HG02798 (cell line): ENCODE results near the gene CYSTM1.
"Not testable (repeated sequence)": the region's sequence is repeated elsewhere in the genome, so short reads cannot be mapped to it uniquely, and the experiment has no call there.

Source experiments
- ATAC-seq: cut with Tn5 transposase; IDR thresholded peaks from one replicate; pipeline ENCODE4 v1.9.1; 2021; ENCODE audit warnings: mild to moderate bottlenecking; ENCODE audit not compliant: unreplicated experiment, poor library complexity

CYSTM1 gene

GRCh38 chr5:140174014-140174413 is 974 bp upstream of the CYSTM1 start:
- no peak for ATAC-seq

- ATAC-seq: peak; percentile 37
These were observed 511 bp downstream of the CYSTM1 start for GRCh38 chr5:140175367-140176030.

- ATAC-seq: no peak
These were observed 1.0 kb downstream of the CYSTM1 start for GRCh38 chr5:140176031-140176387.

DNA sequence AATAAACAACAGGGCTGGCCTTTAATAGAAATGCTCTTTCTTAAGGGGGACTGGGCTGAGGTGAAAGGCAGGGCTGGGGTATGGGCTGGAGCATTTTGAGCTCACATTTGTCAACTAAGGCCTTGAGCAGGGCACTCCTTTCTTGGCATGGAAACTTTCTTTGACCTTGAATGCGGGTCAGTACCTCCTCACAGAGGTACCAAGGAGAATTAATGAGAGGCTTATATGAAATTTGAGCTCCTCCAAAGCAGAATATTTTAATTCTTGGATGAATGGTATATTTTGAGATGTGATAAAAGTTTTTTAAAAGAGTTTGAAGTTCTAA is 3.1 kb downstream of the CYSTM1 start:
- no peak for ATAC-seq

GRCh38 chr5:140178482-140179116 is 3.6 kb downstream of the CYSTM1 start:
- no peak for ATAC-seq

DNA sequence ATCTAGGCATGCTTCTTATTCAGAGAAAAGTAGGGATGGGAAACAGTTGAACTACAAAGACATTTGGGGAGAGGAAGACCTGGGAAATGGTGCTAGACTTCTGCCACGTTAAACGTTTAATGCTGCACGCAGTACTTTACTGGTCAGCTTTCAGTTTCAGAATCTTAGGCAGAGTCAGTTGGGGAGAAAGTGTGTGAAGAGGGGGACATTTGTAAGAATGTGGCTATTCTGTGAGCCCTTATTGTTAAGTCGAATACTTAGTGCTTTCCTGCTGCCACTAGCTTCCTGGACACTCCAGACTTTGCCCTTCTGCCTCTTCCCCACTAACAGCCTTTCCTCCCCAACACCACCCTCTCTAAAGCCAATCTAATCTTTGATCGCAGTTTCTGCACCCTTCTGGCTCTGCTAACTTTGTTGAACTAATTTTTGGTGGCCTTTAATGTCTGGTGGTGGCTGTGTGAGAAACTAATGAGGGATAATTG is 6.1 kb downstream of the CYSTM1 start:
- peak; percentile 79 for ATAC-seq

DNA sequence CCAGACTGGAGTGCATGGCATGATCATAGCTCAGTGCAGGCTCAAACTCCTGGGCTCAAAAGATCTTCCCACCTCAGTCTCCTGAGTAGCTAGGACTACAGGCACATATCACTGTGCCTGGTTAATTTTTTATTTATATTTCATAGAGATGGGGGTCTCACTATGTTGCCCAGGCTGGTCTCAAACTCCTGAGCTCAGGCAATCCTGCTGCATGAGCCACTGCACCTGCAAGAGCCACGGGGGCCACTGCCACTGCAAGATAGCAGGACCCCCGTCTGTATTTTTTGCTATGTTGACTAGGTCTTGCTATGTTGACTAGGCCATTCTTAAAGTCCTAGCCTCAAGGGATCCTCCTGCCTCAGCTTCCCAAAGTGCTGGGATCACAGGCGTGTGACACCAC is 6.5 kb downstream of the CYSTM1 start:
- peak; percentile 8 for ATAC-seq

- no peak for ATAC-seq
These were observed 7.2 kb downstream of the CYSTM1 start for GRCh38 chr5:140182075-140182711.

- no peak for ATAC-seq
These were observed 7.9 kb downstream of the CYSTM1 start for GRCh38 chr5:140182803-140183367.

DNA sequence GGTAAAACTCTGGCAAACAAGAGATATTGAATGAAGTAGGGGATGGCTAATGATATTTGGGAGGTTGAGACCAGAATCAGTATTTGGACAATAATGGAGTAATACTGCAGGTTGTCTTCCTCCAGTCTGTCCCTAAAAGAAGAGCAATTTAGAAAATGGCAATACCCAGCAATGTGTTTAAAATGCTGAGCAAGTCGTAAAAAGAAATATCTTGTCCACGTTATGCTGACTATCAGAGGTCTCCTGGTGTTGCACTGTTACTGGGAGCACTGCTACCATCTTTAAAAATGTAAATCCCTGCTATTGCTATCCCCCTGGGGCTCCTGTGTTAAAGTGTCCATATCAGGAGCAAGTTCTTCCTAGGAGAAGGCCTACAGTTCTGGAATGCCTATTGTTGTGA is 10.4 kb downstream of the CYSTM1 start:
- no peak for ATAC-seq

- ATAC-seq: no peak
These were observed 11.3 kb downstream of the CYSTM1 start for GRCh38 chr5:140186267-140186671.

GRCh38 chr5:140189253-140189652 is 14.3 kb downstream of the CYSTM1 start:
- no peak for ATAC-seq

DNA sequence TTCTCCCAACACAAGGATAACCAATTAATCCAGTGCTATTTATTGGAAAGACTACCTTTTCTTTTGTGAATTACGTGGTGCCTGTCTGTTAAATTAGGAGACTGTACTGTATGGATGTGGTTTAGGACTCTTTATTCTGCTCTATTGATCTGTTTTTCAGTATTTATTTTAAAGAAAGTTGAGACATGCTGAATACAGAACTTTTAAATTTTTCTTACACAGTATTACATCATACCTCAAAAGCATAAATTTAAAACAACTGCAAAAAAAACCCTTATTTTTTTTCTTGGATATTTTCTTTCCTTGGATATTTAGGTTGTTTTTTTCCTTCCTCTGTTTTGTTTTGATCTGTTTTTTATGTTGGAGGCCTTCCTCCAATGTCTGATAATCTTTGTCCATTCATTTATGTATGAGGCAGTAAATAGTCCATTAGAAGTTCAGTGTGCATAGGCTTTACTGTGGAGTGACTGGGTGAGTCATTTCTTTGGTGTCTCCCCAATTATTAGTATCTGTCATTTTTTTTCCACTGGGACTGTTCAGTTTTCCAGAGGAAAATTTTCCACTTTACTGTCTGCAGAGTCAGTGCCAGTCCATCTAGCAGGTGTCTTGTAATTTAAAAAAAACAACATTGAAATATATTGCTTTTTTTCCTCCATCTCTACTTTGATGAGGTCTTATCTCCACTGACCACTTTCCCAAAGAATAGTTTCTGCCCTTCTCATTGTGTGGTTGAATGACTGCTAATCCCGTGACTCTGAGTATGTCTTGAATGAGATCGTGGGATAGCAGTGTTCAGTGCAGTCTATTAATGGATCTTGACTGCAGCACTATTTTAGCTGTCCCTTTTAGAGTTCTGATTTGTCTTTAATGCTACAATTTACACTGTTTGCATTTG is 15.2 kb downstream of the CYSTM1 start:
- ATAC-seq: no peak

DNA sequence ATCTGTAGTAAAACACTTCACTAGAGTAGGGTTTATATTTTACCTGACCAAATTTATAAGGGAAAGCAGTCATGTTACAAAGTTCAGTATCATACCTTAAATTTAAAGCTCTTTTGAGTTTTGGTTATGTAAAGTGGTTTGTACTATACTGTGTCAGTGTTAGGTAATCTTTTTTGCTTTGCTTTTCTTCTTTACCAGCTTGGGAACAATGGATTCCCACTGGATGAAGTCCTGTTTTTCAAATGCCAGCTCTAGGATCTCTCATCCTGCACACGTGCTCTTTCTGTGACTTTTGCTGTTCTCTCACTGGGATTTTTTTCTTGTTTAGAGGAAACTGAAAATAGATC is 15.9 kb downstream of the CYSTM1 start:
- no peak for ATAC-seq

DNA sequence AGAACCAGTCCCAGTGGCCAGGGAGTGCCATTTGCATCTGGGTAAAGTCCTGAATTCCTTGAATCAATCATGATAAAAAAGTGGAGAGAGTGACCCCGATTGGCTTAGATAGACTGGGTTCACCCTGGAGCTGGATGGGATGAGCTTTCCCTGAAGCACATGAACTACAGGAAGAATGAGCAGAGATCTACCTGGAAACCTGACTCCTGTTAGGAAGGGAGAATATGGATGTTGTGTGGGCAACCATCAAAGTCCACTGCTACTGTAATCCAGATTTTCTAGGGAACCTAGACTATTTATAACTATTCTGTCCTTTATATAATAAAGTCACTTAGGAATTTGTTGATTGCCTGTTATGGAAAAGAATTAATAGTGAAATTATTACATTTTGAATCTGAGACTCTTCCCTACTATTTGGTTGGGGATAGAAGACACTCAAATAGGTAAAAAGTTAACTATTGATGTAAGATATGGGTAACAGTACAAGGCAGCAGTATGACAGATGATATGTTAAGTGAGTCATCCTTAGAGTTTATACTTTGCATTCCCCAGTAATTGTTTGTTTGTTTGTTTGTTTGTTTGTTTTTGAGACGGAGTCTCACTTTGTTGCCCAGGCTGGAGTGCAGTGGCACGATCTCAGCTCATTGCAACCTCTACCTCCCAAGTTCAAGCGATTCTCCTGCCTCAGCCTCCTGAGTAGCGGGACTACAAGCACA is 17.9 kb downstream of the CYSTM1 start:
- no peak for ATAC-seq

- ATAC-seq: no peak
These were observed 19.7 kb downstream of the CYSTM1 start for GRCh38 chr5:140194662-140195061.

DNA sequence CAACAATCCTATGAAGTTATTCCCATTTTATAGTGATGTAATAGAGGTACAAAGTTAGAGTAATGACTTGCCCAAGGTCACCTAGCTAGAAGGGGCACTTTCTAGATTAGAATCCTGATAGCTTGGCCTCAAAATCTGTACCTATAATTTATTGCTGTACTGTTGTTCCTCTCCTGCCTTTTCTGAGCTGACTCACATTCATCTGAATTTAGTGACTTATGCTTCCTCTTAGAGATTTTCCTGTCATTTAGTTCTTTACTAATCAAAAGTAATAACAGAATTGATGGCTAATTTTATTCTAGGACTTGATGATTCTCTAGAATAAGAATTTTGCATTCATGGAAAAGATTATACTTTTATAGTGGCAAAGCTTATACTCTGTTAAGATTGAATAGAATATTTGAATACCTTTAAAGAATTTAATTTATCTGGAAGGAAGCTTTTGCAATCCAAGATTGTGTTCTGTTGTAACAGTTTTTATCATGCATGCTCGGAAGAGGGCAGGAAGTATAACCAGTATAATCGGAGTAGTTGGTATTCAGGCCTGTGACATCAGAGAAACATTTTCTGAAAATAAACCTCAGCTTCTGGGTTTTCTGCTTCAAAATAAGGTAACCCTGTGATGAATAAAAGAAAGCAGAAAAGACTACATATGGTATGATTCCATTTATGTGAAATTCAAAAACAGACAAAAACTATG is 21.3 kb downstream of the CYSTM1 start:
- no peak for ATAC-seq

GRCh38 chr5:140197023-140197422 is 22.0 kb downstream of the CYSTM1 start:
- no peak for ATAC-seq

DNA sequence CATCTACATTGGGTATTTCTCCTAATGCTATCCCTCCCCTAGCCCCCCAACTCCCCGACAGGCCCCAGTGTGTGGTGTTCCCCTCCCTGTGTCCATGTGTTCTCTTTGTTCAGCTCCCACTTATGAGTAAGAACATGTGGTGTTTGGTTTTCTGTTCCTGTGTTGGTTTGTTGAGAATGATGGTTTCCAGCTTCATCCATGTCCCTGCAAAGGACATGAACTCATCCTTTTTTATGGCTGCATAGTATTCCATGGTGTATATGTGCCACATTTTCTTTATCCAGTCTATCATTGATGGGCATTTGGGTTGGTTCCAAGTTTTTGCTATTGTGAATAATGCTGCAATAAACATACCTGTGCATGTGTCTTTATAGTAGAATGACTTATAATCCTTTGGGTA is 23.9 kb downstream of the CYSTM1 start:
- not testable (repeated sequence) for ATAC-seq
